Measurements from ENCODE around the gene CCDC33.

The CCDC33 gene

DNA sequence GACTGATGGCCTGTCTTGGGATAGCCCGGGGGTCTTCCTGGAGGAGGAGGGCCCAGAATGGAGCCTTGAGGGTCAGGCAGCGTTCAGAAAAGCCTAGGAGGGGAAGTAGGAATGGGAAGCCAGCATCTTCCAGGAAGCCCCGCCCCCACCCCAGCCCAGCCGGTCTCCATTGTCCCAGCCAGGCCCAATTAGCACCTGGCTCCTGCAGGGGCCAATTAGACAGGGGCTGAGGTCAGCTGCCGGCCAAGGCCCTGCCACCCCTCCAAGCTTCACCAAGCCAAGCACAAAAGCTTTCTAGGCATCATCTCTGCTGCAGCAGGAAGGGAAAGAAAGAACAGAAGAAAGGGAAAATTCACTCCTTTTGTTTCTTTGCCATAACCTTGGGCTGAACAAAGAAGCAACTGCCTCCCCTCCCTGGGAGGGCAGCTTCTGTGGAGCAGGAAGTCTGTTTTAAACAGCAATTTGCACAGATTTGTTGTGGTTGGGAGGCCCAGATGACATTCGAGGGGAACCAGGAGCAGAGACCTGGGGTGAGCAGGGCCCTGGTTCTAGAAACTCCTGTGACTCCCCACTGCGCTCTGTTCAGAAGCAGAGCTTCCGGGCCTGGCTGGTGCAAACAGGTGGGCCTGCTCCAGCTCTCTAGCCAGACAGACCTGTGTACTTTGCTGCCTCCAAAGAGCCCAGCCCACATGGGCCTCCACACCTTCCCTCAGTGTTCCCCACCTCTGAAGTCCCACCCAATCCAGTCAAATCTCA is 83.6 kb downstream of the CCDC33 start:
- TF ChIP-seq, protein P1, sequence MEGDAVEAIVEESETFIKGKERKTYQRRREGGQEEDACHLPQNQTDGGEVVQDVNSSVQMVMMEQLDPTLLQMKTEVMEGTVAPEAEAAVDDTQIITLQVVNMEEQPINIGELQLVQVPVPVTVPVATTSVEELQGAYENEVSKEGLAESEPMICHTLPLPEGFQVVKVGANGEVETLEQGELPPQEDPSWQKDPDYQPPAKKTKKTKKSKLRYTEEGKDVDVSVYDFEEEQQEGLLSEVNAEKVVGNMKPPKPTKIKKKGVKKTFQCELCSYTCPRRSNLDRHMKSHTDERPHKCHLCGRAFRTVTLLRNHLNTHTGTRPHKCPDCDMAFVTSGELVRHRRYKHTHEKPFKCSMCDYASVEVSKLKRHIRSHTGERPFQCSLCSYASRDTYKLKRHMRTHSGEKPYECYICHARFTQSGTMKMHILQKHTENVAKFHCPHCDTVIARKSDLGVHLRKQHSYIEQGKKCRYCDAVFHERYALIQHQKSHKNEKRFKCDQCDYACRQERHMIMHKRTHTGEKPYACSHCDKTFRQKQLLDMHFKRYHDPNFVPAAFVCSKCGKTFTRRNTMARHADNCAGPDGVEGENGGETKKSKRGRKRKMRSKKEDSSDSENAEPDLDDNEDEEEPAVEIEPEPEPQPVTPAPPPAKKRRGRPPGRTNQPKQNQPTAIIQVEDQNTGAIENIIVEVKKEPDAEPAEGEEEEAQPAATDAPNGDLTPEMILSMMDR (conservative IDR thresholded peaks at IDR 0.05; ENCODE audit: control insufficient read depth, insufficient read depth, low read depth, low read length): no peak
- DNase-seq (ENCODE audit: low read depth): no peak

DNA sequence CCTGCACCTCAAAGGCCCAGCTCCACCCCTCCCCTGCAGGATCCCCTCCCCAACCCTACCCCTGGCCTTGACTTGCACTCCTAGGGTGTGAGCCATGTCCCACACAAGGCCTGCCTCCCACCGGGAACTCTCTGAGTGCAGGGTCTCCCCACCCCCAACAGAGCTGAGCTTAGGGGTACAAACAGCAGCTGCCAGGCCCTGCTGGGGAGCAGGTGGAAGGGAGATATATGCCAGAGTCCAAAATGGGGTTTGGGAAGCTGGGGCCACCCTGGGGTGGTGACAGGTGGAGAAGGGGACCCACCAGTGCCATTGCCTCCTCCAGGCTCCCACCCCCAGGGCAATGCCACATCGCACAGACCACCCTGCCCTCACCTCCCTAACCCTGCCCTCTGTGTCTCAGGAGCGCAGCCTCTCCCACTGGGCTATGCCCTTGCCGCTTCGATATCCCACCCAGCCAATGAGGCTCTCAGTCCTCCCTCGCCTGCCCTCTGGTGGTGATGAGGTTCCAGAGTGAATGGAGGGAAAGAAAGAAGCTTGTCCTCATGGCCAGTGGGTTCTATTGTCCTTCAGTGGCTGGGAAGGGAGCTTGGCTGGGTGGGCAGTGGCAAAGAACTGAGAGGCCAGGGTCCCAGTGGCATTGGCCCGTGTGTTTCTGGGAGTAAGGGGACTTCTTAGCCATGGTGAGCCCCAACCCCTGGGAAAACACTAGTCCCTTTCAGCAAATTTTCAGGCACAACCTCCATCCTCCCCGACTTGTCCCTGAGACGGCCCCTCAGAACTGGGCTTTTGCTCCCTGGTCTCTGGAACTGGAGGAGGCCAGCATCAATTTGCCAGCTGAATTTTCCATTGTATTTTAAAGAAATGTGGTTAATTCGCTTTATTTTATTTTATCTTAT is 84.5 kb downstream of the CCDC33 start:
- DNase-seq (ENCODE audit: low read depth): peak; percentile 55
- no peak overlapping the region for H3K4me3 ChIP-seq (ENCODE audit: control insufficient read depth, low read depth, low read length)
- TF ChIP-seq, protein P1 (conservative IDR thresholded peaks at IDR 0.05; ENCODE audit: control insufficient read depth, insufficient read depth, low read depth, low read length): peak; percentile 88

More for the DNA sequence above, 83.6 kb downstream of the CCDC33 start:
- H3K4me3 ChIP-seq (ENCODE audit: control insufficient read depth, low read depth, low read length): no peak overlapping the region

DNA sequence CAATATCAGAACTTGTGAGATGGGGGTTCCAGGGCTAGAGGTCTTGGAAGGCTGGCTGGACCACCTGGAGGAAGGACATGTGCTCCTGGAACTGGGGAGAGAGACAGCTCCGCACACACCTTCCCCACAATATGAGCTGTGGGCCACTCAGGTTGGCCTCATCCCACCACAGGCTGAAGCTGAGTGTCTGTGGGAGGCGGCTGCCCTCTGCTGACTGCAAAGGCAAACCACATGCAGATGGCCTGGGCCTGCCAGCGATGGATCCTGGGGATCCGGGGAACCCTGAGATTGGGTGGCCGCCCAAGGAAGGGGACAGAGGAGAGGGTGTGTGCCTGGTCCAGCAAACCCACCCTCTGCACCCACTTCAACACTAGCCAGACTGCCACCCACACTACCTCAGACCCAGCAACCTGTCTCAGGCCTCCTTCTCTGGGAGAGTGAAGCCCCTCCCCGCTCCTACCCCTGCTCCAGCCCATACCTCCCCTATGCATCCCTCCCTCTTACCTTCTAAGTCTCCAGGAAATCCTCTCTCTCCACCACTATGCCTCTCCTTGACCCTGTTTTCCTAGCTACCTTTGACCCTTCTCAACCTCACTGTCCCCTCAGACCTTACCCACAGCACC is 86.5 kb downstream of the CCDC33 start:
- TF ChIP-seq, protein P1 (conservative IDR thresholded peaks at IDR 0.05; ENCODE audit: control insufficient read depth, insufficient read depth, low read depth, low read length): peak; percentile 85
- H3K4me3 ChIP-seq (ENCODE audit: control insufficient read depth, low read depth, low read length): no peak overlapping the region
- peak; percentile 57 for DNase-seq (ENCODE audit: low read depth)

DNA sequence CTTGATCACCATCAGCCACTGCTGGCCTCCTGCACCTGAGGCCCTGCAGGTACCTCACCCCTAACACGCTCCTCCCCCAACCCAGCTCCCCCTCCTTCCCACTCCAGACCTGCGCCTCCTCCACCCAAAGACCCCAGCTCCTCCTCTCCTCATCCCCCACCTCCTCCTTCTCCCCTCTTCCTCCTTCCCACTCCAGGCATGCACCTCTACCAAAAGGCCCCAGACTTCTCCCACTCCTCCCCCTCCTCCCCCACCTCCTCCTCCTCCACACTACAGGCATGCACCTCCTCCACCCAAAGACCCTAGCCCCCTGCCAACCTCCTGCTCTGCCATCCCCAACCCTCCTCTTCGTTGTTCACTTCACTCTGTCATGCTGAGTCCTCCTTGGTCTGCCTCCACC is 88.6 kb downstream of the CCDC33 start:
- H3K4me3 ChIP-seq (ENCODE audit: control insufficient read depth, low read depth, low read length): no peak overlapping the region
- TF ChIP-seq, protein P1 (conservative IDR thresholded peaks at IDR 0.05; ENCODE audit: control insufficient read depth, insufficient read depth, low read depth, low read length): no peak
- no peak for DNase-seq (ENCODE audit: low read depth)

DNA sequence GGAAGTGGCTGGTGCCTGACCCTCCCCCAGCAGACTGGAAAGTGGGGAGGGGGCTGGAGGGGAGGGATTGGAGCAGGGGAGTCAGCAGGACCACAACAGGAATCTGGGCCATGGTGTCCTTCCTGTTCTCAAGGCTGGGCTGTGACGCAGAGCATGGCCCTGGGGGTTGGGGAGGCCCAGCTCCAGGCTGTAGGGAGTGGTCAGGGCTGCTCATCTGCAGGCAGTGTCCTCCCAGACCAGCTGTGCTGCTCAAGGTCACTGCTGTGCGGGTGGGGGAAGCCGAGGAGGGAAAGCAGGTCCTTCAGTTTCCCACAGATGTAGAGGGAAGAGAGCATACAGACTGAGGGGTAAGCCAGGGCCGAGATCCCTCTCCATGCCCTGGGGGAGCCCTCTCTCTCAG is 90.6 kb downstream of the CCDC33 start:
- TF ChIP-seq, protein P1 (conservative IDR thresholded peaks at IDR 0.05; ENCODE audit: control insufficient read depth, insufficient read depth, low read depth, low read length): no peak
- H3K4me3 ChIP-seq (ENCODE audit: control insufficient read depth, low read depth, low read length): no peak overlapping the region
- peak; percentile 35 for DNase-seq (ENCODE audit: low read depth)

DNA sequence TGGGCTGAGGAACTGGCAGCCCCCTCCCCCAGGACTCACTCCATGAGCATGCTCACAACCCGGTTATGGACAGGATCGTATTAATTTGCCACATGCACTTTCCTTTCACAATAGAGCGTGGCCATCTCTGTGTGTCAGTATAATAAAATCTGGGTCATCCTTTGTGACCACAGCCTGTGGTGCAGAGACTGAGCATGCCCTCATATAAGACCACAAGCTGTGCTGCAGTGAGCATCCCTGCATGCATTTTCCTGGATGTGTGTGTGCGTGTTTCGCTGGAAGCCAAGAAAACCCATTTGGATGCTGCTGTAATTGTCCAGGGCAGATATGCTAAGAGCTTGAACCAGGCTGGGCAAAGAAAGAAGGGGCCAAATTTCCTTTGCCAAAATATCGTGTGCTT is 91.6 kb downstream of the CCDC33 start:
- H3K4me3 ChIP-seq (ENCODE audit: control insufficient read depth, low read depth, low read length): no peak overlapping the region
- DNase-seq (ENCODE audit: low read depth): no peak
- TF ChIP-seq, protein P1 (conservative IDR thresholded peaks at IDR 0.05; ENCODE audit: control insufficient read depth, insufficient read depth, low read depth, low read length): no peak
